Stromal cell of bone marrow (primary cell): ENCODE measurements around the gene ENPP3.
"Not testable (repeated sequence)": the region's sequence is repeated elsewhere in the genome, so short reads cannot be mapped to it uniquely, and the experiment has no call there.

Source experiments
- DNase-seq: peaks from one replicate; pipeline ENCODE4 v3.0.0-alpha.2; 2012; ENCODE audit warnings: low read depth

The ENPP3 gene

DNA sequence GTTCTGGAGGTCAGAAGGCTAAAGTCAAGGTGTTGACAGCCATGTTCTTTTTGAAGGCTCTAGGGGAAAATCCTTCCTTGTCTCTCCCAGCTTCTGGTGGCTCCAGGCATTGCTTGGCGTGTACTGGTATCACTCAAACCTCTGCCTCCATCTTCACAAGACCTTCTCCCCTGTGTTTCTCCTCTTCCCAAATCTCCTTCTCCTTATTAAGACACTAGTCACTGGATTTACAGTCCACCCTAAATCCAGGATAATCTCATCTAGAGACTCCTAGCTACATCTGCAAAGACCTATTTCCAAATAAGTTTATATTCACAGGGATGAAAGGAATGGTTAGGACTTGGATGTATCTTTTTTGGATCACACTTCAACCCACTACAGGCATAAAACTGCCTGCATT, 99.7 kb downstream of the ENPP3 start:
- DNase-seq: no peak

DNA sequence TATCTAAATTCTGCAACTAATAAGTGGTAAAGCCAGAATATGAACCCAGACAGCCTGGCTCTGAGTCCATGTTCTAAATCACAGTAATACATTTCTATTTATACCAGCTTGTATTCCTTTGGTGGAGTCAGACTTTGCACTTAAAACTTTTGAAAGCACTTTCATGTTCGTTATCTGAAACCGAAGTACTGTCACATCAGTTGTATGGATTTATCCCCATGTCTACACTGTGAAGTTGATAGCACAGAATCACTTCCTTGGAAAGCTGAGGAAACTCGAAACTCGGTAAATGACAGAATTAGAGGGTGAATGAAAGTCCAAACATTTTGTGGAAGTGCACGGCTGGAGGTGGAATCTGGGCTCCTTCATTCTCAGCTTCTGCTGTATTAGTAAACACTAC, 102.0 kb downstream of the ENPP3 start:
- no peak for DNase-seq

DNA sequence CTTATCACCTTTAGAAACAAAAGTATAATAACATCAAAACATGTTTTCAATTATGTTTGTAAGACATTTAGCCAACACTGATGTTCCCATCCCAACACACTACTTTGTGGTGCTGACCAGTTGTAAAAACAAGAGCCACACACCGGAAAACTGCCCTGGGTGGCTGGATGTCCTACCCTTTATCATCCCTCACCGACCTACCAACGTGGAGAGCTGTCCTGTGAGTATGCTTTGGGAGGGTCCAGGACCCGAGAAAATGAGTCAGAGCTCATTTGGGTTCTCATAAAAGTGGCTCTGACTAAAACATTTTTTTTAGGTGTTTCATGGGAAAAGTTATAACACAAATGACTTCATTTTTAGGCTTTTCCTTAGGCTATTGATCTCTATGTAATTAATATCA, 103.1 kb downstream of the ENPP3 start:
- peak; percentile 55 for DNase-seq

DNA sequence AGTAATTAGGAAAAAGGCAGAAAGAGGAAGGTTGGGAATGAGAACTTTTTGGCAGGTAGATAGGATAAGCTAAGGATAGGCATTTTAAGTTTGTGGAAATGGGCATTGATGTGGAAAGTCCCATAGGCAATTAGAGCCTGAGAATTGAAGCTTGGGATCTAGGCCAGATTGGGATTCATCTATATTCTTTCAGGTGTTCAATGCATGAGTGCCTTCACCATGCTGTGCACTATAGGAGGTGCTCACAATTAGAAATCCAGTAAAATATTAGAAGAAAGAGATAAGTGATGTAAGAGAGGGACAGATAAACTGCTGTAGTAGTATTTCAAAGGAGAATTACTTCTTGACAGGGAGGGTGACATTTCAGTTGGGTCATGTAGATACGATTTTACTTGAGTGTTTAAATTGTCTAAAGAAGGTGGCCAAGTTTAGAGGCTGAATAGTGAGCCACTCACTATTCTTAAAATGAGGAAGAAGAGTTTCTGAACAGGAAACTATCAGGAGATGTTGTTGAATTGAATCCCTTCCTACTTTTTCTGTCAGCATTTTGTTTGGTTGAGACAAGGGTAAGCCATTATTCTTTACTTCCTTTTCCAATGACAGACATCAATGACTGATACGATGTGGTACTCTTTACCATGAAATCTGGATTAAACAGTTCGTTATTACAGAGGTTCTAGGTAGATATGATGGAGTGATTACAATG, 104.7 kb downstream of the ENPP3 start:
- no peak for DNase-seq

DNA sequence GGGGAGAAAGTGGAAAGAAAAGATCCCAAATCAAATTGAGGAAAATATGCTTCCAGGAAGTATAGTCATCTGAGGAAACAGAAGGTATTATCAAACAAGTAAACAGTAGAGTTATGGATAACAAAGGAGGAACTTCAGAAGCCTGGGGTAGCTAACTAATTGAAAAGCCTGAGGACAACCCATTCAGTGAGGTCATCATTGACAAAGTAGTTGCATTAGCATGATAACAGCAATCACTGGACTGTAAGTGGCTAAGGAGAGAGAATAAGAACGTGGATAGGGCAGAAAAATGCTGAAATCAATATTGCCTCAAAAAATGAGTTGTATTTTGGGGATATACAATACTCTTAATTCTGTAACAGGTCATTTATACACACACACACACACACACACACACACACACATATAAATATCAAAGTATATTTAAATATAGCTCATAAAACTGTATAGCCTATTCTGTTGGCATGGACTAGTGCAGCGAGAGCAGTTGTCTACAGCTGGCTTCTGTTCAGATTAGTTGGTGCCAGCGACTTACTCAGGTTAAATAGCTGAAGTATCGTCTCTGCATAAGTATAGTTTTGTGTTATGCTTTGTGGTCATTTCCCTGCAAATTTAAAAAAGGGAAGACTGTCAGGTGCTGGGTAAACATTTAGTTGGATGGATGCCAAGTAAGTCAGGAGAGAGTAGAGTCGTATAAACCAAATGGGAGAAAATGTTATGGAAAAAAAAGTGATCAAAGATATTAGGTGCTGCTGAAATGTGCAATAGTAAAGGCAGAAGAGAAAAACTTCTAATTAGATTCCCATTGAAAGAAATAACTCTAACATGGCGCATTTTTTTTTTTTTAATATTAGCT, 107.6 kb downstream of the ENPP3 start:
- DNase-seq: no peak

DNA sequence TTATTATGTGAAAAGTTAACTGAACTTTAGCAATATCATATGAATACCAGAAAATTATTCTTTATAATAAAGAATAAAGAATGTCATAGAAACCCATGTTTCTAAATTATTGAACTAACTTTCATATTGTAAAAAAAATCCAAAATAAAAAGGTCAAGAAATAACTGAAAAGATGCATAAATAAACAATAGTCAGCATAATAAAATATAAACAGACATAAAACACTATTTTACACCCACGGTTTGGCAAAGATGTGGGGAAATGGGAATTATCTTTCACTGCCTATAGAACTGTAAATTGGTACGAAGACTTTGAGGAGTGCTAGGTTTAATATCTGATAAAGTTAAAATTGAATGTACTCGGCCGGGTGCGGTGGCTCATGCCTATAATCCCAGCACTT, 108.4 kb downstream of the ENPP3 start:
- no peak for DNase-seq

DNA sequence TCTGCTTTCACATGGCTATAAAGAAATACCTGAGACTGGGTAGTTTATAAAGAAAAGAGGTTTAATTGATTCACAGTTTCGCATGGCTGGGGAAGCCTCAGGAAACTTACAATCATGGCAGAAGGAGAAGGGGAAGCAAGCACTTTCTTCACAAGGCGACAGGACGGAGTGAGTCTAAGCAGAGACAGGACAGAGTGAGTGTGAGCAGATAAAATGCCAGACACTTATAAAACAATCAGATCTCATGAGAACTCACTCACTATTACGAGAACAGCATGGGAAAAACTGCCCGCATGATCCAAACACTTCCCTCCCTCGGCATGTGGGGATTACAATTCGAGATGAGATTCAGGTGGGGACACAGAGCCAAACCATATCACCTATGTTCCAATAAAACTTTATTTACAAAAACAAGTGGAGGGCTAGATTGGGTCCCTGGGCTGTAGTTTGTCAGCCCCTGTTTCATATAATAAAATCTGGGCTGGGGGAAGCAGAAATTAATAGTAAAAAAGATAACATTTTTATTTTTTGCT, 110.8 kb downstream of the ENPP3 start:
- no peak for DNase-seq

DNA sequence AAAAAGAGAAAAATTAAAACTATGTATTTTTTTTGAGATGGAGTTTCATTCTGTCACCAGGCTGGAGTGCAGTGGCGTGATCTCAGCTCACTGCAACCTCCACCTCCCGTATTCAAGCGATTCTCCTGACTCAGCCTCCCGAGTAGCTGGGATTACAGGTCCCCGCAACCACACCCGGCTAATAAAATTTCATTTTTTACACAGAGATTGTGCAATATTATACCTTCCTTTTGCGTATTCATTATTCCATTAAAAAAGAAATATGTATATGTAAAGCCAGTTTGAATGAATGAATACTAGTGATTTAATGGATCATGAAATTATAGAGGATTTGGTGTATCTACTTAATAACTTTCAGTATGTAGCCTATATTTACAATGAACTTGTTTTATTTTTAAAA, 111.9 kb downstream of the ENPP3 start:
- DNase-seq: no peak

DNA sequence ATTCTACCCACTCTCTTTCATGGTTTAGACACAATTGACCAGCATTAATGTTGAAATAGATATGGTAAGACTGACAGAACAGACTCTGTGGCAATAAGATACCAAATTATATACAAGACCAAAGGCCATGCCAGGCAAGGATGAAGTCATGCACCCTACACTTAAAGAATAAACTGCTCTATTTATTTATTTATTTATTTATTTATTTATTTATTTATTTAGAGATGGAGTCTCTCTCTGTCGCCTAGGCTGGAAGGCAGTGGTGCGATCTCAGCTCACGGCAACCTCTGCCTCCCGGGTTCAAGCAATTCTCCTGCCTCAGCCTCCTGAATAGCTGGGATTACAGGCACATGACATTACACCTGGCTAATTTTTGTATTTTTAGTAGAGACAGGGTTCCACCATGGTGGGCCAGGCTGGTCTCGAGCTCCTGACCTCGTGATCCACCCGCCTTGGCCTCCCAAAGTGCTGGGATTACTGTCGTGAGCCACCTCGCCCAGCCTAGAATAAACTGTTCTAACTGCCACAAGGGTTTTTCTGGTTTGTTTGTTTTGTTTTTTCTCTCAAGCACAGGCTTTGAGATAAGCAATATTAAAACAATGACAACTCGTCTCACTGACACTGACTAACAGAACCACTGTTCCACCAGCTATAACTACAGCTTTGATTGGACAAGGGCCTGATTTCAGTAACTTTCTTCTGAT, 114.1 kb downstream of the ENPP3 start:
- DNase-seq: not testable (repeated sequence)

DNA sequence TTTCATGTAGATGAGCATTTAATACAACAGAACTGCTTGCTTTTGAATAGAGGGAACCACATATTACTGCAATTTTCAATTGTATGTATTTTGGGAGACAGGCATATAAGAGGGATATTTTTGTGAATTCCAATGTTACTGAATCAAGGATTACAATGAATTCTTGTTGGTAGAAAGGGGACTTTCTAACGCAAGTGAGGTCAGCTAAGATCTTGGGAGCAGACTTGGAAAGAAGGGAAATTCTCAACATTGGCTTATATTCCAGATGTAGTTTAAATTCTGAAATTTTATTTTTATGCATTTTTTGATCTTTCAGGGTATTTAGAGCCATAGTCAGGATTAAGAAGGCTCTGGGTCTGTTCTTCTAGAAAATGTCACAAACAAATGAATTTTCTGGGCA, 117.0 kb downstream of the ENPP3 start:
- peak; percentile 32 for DNase-seq

DNA sequence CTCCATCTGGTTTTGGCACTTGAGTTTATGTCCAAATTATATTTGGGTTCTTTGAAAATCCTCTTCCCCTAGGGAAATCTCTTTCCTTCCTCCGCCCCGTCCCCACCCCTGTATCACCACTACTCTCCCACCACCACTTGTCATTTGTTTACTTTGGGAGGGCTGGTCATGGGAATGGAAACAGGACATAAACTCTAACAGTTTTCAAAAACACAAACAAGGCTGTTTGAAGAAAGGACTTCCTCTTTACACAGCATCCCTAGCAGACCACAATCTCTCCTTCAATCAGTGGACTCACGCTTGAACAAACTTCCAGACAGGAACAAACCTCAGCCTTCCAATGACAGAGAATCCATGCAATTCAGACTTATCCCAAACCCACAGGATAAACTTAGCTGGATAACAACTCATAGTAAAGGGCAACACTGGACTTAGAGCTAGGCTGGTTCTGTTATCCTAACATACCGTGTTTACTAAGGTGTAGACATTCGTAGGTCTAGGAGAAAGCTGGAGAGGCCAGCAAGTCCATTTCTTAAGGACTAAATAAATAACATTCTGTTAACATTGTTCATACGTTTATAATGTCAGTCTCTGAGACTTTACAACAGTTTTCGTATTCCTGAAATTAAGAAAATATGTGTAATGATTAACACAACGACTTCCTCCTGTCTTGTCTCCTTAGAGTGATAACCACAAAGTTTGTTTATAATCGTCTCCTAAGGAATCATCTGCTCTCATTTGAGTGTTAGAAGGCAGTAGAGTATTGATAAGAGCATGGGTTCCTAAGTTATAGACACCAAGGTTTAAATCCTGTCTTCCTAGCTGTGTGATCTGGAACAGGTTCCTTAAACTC, 117.8 kb downstream of the ENPP3 start:
- DNase-seq: no peak

DNA sequence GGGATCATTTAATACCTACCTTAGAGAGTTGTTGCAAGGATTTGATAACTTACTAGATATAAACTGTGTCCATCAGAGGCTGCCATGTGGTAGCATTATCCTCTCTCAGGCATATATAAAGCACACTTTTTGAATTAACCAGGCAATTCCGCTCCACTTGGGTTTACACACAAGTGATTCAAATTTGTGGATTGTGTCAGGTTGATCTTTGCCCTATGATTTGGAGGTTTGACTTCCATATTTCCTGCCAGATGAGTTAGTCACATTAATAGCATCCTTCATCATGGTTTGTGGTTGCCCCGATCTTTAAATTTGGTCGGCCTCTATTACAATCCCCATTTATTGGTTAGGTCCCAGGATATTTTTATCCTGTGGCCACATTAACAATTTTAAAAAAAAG, 118.5 kb downstream of the ENPP3 start:
- DNase-seq: peak; percentile 93

DNA sequence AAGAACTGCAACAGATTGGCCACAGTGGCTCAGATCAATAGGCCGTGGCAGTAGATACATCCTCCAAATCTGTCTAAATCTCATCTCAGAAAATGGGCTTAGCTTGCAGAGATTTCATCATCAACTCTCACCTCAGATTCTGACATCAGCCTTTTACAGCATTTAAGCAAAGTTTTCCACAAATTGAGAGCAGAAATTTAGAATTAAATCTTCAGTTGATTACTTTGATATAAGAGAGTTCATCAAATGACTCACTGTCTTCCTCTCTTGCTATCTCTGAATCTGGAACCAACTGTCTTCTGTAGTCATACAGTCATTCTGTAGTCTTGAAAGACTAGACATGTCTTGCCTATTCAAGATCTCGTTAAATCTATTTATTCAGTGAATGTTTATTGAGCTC, 118.9 kb downstream of the ENPP3 start:
- no peak for DNase-seq

DNA sequence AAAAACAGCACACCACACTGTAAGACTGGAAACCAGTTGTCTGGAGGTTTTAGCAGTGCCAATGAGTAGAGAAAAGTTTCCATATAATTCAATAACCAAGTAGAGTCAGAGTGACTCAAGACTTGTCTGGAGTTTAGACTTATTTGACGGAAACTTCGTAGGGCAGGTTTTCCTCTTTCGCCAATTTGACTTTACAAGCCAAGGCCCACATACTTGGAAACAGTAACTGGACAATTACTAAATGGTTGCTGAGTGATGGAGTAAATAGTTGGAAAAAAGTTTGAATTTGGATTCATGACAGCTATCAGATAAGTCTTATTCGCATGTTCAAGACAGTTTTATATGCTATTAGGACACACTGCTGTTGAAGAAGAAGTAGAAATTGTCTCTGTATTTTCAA, 121.8 kb downstream of the ENPP3 start:
- peak; percentile 68 for DNase-seq

DNA sequence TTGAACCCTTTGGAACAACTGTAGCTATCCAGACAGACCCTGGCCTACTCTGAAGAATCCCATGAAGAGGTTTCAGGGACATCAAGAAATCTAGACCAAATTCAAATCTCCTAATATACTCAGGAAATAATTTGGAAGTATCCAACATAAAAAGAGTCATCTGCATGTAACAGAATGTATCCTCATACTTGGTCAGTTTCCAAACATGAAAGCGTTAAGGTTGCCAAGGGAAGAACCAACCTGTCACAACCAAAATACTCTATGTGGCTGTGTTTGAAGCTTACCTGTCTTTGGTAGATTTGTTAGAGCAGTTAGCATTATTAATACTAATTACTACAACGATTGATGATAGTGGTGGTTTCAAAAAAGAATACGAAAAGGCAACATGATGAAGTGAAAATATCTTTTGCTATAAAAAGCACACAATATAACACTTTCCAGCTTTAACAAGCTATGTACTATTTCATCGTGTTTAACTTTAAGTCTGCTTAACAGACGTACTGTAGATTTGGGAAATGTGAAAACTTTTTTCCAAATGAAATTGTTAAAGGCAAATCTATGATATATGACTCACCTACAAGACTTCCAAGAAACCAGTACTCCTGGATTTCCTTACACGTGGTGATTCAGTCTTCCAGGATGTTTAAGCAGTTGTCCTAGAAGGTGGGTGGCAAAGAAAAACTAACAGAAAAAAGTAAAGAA, 124.1 kb downstream of the ENPP3 start:
- DNase-seq: peak; percentile 46

DNA sequence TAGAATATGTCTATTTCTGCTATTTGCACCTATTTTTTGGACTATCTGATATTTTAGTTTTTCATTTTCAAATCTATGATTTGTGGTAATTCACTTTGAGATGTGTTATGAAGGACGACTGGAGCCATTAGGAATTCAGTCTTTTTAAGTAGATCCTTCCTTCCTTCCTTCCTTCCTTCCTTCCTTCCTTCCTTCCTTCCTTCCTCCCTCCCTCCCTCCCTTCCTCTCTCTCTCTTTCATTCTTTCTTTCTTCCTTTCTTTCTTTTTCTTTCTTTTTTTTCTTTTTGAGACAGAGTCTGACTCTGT, 124.6 kb downstream of the ENPP3 start:
- no peak for DNase-seq

DNA sequence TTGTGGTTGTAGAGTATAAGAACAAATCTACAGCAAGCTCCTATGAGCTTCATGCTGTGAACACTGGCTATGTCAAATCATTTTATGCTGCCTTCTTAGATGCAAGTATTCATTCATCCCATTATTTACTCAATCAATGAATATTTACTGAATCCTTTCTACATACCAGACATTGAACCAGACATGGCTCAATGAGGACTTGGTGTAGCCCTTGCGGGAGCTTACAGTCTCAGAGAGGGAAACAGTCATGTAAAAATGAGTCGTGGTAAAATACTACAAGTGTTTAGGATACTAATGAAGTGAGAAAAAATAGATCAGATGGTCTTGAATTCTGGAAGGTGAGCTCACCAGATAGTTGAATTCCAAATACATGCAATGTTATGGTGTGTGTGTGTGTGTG, 125.9 kb downstream of the ENPP3 start:
- DNase-seq: no peak

DNA sequence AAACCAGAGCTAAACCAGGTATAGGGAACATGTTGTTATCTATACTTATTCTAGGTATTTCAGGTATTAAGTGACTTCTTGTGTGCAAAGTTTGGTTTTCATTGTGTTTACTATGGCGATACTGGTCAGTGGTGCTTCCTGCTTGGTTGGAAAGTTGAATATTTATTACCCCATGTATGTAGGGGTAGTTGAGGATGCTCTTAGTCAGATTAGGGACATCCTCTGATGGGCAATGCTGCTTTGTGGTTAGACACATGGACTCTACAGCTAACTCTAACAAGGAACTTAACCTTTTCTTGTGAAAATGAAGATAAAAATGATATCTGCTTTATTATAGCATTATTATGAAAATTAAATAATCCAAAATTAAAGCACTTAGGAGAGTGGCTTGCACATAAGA, 126.6 kb downstream of the ENPP3 start:
- no peak for DNase-seq

DNA sequence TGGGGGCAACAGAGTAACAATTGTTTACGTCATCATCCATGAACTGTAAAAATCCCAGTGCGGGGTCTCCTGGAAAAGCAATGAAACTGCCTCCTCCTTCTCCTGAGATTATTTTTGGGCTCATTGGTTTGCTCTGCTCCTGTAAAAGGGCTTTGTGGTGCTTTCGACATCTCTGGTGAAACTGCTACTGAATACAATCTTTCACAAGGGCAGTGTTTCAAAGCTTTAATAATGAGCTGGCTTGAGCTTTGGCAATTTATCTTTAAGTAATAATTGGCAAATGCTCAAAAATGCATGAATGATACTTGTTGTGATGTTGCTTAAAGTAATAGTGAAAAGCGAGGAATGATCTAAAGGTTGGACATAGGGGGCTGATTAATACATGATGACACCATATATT, 127.2 kb downstream of the ENPP3 start:
- no peak for DNase-seq

DNA sequence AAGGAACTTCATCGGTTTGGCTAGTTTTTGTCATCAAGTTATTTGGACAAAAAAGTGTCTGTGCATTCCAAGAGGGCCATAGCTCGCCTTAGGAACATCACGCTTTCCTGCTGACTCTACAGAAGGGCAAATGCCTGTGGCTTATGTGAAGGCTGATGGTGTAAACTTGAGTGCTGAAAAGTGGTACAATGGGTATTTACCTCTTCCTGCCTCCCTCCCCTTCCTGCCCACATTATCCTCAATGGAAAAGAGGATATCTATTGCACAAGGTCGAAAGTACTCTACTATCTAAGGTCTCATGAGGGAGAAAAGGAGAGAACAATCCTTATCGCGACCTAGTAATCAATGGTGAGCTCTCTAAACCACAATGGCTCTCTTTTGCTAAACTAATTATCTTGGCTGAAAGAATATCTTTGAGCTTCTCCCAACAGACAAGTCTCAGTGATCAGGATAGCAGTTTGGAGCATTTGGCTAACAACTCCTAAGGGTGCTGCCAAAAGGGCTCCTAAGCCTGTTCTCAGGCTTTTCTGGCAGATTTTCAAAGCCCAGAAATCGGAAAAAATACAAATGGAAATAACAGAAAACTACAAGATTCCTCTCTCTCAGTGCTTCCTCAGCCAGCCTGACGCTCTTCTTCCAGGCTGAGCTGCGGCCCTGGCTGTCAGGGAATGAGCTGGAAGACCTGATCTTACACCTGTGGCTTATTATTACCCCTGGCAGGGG, 128.1 kb downstream of the ENPP3 start:
- peak; percentile 45 for DNase-seq

DNA sequence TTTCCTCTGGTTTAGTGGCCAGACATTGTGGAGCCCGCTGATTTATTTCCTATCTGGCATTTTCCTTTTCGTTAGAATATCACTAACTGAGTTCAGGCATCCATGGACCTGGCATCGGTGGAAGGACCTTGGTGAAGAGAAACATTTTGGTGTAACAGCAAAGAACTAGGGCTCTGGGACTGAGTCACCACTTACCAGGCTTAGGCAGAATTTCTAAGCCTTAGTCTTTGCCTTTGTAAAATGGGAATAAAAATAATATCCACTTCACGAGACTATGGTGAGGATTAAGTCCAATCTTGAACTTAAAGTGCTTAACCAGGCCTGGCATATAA, 128.7 kb downstream of the ENPP3 start:
- DNase-seq: no peak
